Ovary (tissue), 3 donors: ENCODE results near the gene PWWP2B.

Experiments used
- CTCF ChIP-seq, 3 donors: fragments of 450-650 bp in 2 of 3; fragments of 200-600 bp in 1 of 3; IDR thresholded peaks; one replicate each; pipeline versions ENCODE4 v1.5.1 to v1.8.0; 2016 to 2022; ENCODE audit warnings: antibody characterized with exemption in 3 of 3, mild to moderate bottlenecking in 1 of 3
- EP300 ChIP-seq: sonication (generic); formaldehyde crosslinking; IDR thresholded peaks from one replicate; pipeline ENCODE4 v1.6.1; 2017; ENCODE audit warnings: antibody characterized with exemption
- POLR2A ChIP-seq: fragments of 450-650 bp; IDR thresholded peaks from one replicate; pipeline ENCODE4 v1.6.1; 2017; ENCODE audit warnings: antibody characterized with exemption, mild to moderate bottlenecking, moderate library complexity
- donor health status: DM: no; HTN: no; CAD: no.

- TF ChIP-seq CTCF (IDR thresholded peaks at IDR 0.05) (no peak), POLR2A (no peak), EP300 (no peak)
Measured at GRCh38 chr10:132373241-132373955, 23.6 kb upstream of the PWWP2B start.
